SK-N-DZ (cell line): ENCODE data around the gene MAP7D3.

Source experiments
- DNase-seq: peaks from one replicate; pipeline ENCODE4 v3.0.0-alpha.2; 2015; ENCODE audit warnings: low spot score

The MAP7D3 gene

GRCh38 chrX:136207546-136207945, 43.7 kb downstream of the MAP7D3 start:
- DNase-seq = no peak

- DNase-seq = no peak
These were observed 44.3 kb downstream of the MAP7D3 start for GRCh38 chrX:136206916-136207315.

- DNase-seq = no peak
These were observed 45.3 kb downstream of the MAP7D3 start for GRCh38 chrX:136205882-136206380.

GRCh38 chrX:136204571-136204970, 46.6 kb downstream of the MAP7D3 start:
- DNase-seq = no peak

GRCh38 chrX:136203951-136204350, 47.2 kb downstream of the MAP7D3 start:
- no peak for DNase-seq

- no peak for DNase-seq
These were observed 47.8 kb downstream of the MAP7D3 start for GRCh38 chrX:136203438-136203837.

- no peak for DNase-seq
These were observed 48.3 kb downstream of the MAP7D3 start for GRCh38 chrX:136202889-136203288.

- DNase-seq = no peak
These were observed 49.6 kb downstream of the MAP7D3 start for GRCh38 chrX:136201601-136202000.

GRCh38 chrX:136200466-136200865, 50.7 kb downstream of the MAP7D3 start:
- no peak for DNase-seq

- DNase-seq = no peak
These were observed 51.8 kb downstream of the MAP7D3 start for GRCh38 chrX:136199365-136199764.

- no peak for DNase-seq
These were observed 52.4 kb downstream of the MAP7D3 start for GRCh38 chrX:136198678-136199243.

- no peak for DNase-seq
These were observed 53.2 kb downstream of the MAP7D3 start for GRCh38 chrX:136198010-136198409.

- no peak for DNase-seq
These were observed 54.5 kb downstream of the MAP7D3 start for GRCh38 chrX:136196691-136197155.

- no peak for DNase-seq
These were observed 56.0 kb downstream of the MAP7D3 start for GRCh38 chrX:136195247-136195646.

- no peak for DNase-seq
These were observed 56.7 kb downstream of the MAP7D3 start for GRCh38 chrX:136194536-136194935.

- DNase-seq = no peak
These were observed 57.4 kb downstream of the MAP7D3 start for GRCh38 chrX:136193771-136194170.

- no peak for DNase-seq
These were observed 58.3 kb downstream of the MAP7D3 start for GRCh38 chrX:136192839-136193414.

GRCh38 chrX:136192135-136192534, 59.1 kb downstream of the MAP7D3 start:
- no peak for DNase-seq

GRCh38 chrX:136191171-136191570, 60.0 kb downstream of the MAP7D3 start:
- DNase-seq = no peak

- no peak for DNase-seq
These were observed 61.0 kb downstream of the MAP7D3 start for GRCh38 chrX:136190038-136190713.

GRCh38 chrX:136189222-136189621, 62.0 kb downstream of the MAP7D3 start:
- no peak for DNase-seq

GRCh38 chrX:136186023-136186413, 65.2 kb downstream of the MAP7D3 start:
- no peak for DNase-seq
